GM12892 (cell line): ENCODE results near the gene GGT7.

Source experiments
- DNase-seq: peaks from one replicate; pipeline ENCODE4 v3.0.0; 2011; ENCODE audit not compliant: insufficient read length
- FAIRE-seq: peaks from 2 replicates; lab custom pipeline; 2011; peaks lifted over from hg19 to GRCh38; lab: Jason Lieb, UNC
- POLR2A ChIP-seq: IDR thresholded peaks from 2 replicates; pipeline ENCODE4 v1.6.1; 2011; ENCODE audit warnings: low read depth, low read length, control low read depth
- POLR2AphosphoS5 ChIP-seq: IDR thresholded peaks from 2 replicates; pipeline ENCODE4 v1.6.1; 2011; ENCODE audit warnings: low read depth, low read length, control low read depth
- TAF1 ChIP-seq: IDR thresholded peaks from 2 replicates; pipeline ENCODE4 v1.6.1; 2011; ENCODE audit warnings: low read depth, mild to moderate bottlenecking, control low read depth, low read length, borderline replicate concordance

Gene GGT7

DNA sequence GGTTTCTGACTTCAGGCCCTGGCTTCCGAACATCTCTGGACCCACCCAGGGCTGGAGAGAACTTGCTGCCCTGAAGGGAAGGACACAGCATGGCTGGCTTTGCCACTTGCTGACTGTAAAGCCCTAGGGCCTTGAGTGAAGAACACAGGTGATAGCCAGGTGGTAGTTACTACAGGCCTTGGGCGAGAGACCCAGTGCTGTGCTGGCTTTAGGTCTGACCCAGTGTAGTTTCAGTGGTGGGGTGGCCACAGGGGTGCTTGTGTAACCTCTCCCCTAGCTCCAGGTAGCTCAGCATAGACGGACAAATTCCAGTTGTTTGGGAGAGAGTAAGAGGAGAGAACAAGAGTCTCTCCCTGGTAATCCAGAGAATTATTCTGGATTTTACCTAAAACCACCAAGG, 74.3 kb downstream of the GGT7 start:
- DNase-seq (no peak), FAIRE-seq (no peak)
- TF ChIP-seq POLR2AphosphoS5 = no peak
- no peak for TF ChIP-seq POLR2A
- TF ChIP-seq TAF1 = no peak

DNA sequence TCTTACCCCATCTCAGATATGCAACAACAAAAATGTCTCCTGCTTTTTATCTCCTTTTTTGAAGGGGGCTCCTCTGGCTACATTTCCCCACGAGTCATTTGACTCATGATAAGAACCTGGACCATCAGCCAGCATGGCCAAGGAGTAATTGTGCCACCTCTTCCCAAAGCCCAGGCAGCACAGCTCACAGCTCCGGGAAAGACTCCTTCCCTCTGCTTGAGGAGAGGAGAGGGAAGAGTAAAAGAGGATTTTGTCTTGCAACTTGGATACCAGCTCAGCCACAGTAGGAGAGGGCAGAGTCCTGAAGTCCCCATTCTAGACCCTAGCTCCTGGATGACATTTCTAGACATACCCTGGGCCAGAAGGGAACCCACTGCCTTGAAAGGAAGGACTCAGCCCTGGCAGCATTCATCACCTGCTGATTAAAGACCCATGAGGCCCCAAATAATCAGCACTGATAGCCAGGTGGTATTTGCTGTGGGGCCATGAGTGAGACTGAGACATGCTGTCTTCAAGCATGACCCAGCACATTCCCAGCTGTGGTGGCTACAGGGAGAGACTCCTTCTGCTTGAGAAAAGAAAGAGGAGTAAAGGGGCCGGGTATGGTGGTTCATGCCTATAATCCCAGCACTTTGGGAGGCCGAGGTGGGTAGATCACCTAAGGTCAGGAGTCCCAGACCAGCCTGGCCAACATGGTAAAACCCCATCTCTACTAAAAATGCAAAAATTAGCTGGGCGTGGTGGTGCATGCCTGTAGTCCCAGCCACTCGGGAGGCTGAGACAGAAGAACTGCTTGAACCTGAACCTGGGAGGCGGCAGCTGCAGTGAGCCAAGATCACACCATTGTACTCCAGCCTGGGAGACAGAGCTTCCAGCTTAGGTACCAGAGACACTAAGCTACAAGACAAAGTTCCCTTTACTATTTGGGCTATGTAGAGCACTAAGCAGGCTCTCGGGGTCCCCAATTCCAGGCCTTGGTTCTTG, 75.4 kb downstream of the GGT7 start:
- FAIRE-seq = no peak
- TF ChIP-seq TAF1 (no peak), POLR2A (no peak), POLR2AphosphoS5 (no peak)
- DNase-seq = no peak
